ENCODE results near the gene KCND3. TPM values are rescaled to one million over a fixed set of nuclear protein-coding genes. Genes with fewer than 3 reads are reported as not detected.

The KCND3 gene
- total and polyA plus RNA-seq, 2 experiments from 2014 or later = 0.10 to 0.18 TPM

DNA sequence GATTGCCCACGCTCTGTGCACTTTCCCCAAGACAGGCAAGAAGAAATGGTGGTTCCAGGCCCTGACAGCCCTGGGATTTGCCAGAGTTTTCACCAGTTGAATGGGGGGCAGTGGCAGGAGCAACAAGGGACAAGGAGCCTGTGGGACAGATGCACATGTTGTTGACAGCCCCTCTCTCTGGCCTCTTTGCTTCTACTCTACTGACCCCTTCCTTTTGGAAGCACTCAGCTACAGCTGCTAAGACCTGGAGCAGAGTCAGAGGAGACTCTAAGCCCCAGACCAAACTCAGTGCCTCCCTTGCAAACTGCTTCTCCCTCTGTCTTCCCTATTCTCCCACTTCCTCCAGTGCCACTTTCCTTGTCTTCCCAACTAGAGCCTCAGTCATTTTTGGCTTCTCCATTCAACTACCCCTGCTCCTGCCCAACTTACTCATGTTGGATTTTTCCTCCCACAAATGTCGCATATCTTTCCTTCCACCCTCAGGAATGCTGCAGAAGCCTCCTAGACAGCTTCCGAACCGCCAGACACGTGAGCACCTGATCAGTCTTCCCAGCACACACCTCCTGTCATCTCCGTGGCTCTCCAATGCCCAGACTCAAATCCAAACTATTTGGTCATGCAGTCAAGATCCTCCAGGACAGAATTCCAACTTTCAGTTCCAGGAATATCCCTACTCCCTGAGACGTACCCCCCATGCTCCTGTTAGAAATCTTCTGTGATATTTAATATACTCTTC lies 259.4 kb downstream of the KCND3 start:
- Histone ChIP-seq H3K36me3 (ENCODE audit: insufficient read depth) (no peaks in the 10 kb centered on the region), H3K27ac (ENCODE audit: low read depth) (no peak overlapping the region), H3K9me2 (ENCODE audit: insufficient read depth) (no peaks in the 10 kb centered on the region), H3K27me3 (ENCODE audit: insufficient read depth) (no peaks in the 10 kb centered on the region), H3K4me1 (ENCODE audit: insufficient read depth) (peaks cover 22% of the 10 kb centered on the region), H3K4me3 (no peak overlapping the region), H3F3A (replicated peaks; ENCODE audit: low read depth) (peaks cover under 1% of the 10 kb centered on the region; the same call in 1 of the 2 replicates), H3K4me2 (no peak overlapping the region), H3K79me2 (replicated peaks; ENCODE audit: insufficient read depth) (peaks cover 31% of the 10 kb centered on the region), H2AFZ (no peak overlapping the region), H4K20me1 (replicated peaks; ENCODE audit: insufficient read depth) (peaks cover 15% of the 10 kb centered on the region)
- Mint-ChIP-seq H3K27me3 (ENCODE audit: insufficient read depth, low read depth, poor library complexity) (peaks cover 1% of the 10 kb centered on the region), H3K9me3 (no peaks in the 10 kb centered on the region), H3K4me1 (peaks cover 32% of the 10 kb centered on the region), H3K27ac (no peak overlapping the region), H3K4me3 (no peak overlapping the region; the same call in 2 of the 3 replicates), H3K36me3 (ENCODE audit: low read depth) (peaks cover 6% of the 10 kb centered on the region; the same call in 2 of the 3 replicates)
- TF ChIP-seq NANOG (IDR thresholded peaks at IDR 0.05; ENCODE audit: borderline replicate concordance) (no peak), STAT1 (IDR thresholded peaks at IDR 0.05; ENCODE audit: unreplicated experiment) (no peak), ZNF114 (CRISPR knock-in tag; IDR thresholded peaks at IDR 0.05) (no peak), ZNF331 (CRISPR knock-in tag; IDR thresholded peaks at IDR 0.05; ENCODE audit: low read depth) (no peak), CREB1 (CRISPR knock-in tag; IDR thresholded peaks at IDR 0.05; ENCODE audit: low read depth) (no peak), JUNB (IDR thresholded peaks at IDR 0.05; ENCODE audit: unreplicated experiment) (no peak), ZNF462 (CRISPR knock-in tag; IDR thresholded peaks at IDR 0.05) (no peak), EZH2 (IDR thresholded peaks at IDR 0.05; ENCODE audit: low read depth, unreplicated experiment) (no peak), REST (IDR thresholded peaks at IDR 0.05; ENCODE audit: unreplicated experiment) (no peak)
- TF ChIP-seq, protein P1, sequence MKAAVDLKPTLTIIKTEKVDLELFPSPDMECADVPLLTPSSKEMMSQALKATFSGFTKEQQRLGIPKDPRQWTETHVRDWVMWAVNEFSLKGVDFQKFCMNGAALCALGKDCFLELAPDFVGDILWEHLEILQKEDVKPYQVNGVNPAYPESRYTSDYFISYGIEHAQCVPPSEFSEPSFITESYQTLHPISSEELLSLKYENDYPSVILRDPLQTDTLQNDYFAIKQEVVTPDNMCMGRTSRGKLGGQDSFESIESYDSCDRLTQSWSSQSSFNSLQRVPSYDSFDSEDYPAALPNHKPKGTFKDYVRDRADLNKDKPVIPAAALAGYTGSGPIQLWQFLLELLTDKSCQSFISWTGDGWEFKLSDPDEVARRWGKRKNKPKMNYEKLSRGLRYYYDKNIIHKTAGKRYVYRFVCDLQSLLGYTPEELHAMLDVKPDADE (IDR thresholded peaks at IDR 0.05) = no peak
- TF ChIP-seq, protein P2, sequence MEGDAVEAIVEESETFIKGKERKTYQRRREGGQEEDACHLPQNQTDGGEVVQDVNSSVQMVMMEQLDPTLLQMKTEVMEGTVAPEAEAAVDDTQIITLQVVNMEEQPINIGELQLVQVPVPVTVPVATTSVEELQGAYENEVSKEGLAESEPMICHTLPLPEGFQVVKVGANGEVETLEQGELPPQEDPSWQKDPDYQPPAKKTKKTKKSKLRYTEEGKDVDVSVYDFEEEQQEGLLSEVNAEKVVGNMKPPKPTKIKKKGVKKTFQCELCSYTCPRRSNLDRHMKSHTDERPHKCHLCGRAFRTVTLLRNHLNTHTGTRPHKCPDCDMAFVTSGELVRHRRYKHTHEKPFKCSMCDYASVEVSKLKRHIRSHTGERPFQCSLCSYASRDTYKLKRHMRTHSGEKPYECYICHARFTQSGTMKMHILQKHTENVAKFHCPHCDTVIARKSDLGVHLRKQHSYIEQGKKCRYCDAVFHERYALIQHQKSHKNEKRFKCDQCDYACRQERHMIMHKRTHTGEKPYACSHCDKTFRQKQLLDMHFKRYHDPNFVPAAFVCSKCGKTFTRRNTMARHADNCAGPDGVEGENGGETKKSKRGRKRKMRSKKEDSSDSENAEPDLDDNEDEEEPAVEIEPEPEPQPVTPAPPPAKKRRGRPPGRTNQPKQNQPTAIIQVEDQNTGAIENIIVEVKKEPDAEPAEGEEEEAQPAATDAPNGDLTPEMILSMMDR (conservative IDR thresholded peaks at IDR 0.05; ENCODE audit: low read depth in 2 of 2) = no peak
- ATAC-seq = no peak
- no peak for DNase-seq (ENCODE audit: low spot score)
